ENCODE data around the gene HS1BP3. TPM values are rescaled to one million over a fixed set of nuclear protein-coding genes. Genes with fewer than 3 reads are reported as not detected.

The HS1BP3 gene
- total and polyA plus RNA-seq, 2 of the 13 experiments (the other 11 are each of a cell fraction or from before 2014, with no cell fraction given), result 15.2 to 22.0 TPM

- TF ChIP-seq ZBTB40 (IDR thresholded peaks at IDR 0.05) (no peak), ZBTB40 (CRISPR knock-in tag; IDR thresholded peaks at IDR 0.05) (0 out of 2 replicates have a peak, but pooled peaks have one; percentile 0), CTCF (CRISPR knock-in tag; IDR thresholded peaks at IDR 0.05) (no peak), ZNF75D (CRISPR knock-in tag; IDR thresholded peaks at IDR 0.05; ENCODE audit: borderline replicate concordance) (no peak), KDM2A (CRISPR knock-in tag; IDR thresholded peaks at IDR 0.05; ENCODE audit: borderline replicate concordance, low read depth) (no peak), ZSCAN29 (CRISPR knock-in tag; conservative IDR thresholded peaks at IDR 0.05) (peak; percentile 68; the same call in 1 of the 2 replicates)
These were observed 80.6 kb downstream of the HS1BP3 start (continued) for GRCh38 chr2:20570249-20570648.

Data from HepG2 (cell line).